ENCODE data around the gene CRYBB2.

Gene CRYBB2

GRCh38 chr22:25219211-25219689 is at the start of gene CRYBB2:
CRYBB2 (plus strand) TSS chr22:25219639; CDS start chr22:25221430, 1,791 bp downstream.
- H3K4me3 ChIP-seq = no peak within 1 kb of the TSS
- no peak for TF ChIP-seq FOXP2 (optimal IDR thresholded peaks at IDR 0.05; ENCODE audit: control extremely low read depth, extremely low read length, insufficient read depth)
- no peak for TF ChIP-seq EZH2 (IDR thresholded peaks at IDR 0.05)
- no peak for TF ChIP-seq POLR2AphosphoS5 (IDR thresholded peaks at IDR 0.05; ENCODE audit: borderline replicate concordance, low read depth, low read length)
- no peak within 1 kb of the TSS for H3K27ac ChIP-seq
- DNase-seq (ENCODE audit: low read depth, low spot score) = no peak
- H3K9me3 ChIP-seq (ENCODE audit: low read depth, low read length) = no peaks in the 10 kb centered on the region
- no peak within 1 kb of the TSS for H3K9ac ChIP-seq (ENCODE audit: insufficient read length)
- H3K36me3 ChIP-seq (ENCODE audit: insufficient read depth, low read length) = no peaks in the 10 kb centered on the region

DNA sequence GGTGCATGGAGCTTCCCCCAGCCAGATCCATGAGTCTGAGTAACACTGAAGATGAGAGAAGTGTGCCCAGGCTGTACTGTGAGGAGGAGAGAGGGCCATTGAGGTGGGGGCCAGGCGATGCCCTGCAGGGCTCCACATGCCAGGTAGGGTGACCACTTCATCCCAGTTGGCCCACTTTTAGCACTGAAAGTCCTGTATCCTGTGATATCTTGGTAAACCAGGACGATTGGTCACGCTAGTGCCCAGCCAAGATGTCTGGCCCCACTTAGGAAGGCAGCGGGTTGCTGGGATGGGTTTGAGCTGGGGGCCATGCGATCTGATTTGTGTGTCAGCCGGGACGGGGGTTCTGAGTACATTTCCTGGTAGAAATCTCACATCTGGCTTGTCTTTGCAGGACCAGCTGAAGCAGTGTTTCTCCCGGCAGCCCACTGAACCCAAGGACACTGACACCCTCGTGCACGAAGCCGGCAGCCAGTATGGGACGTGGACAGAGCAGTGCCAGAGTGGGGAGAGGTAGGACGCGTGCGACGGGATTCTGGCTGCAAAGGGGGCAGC is 48.9 kb upstream of the CRYBB2 start:
- Histone ChIP-seq H3K9me3 (ENCODE audit: low read depth, low read length) (no peaks in the 10 kb centered on the region), H3K27ac (no peak overlapping the region), H3K36me3 (ENCODE audit: insufficient read depth, low read length) (no peaks in the 10 kb centered on the region), H3K4me3 (no peak overlapping the region), H3K9ac (ENCODE audit: insufficient read length) (no peak overlapping the region)
- TF ChIP-seq FOXP2 (optimal IDR thresholded peaks at IDR 0.05; ENCODE audit: control extremely low read depth, extremely low read length, insufficient read depth) (no peak), EZH2 (IDR thresholded peaks at IDR 0.05) (no peak), POLR2AphosphoS5 (IDR thresholded peaks at IDR 0.05; ENCODE audit: borderline replicate concordance, low read depth, low read length) (no peak)
- DNase-seq (ENCODE audit: low read depth, low spot score) = no peak

GRCh38 chr22:25172153-25172552 is 47.3 kb upstream of the CRYBB2 start:
- TF ChIP-seq POLR2AphosphoS5 (IDR thresholded peaks at IDR 0.05; ENCODE audit: borderline replicate concordance, low read depth, low read length) = no peak
- TF ChIP-seq EZH2 (IDR thresholded peaks at IDR 0.05) = no peak
- no peak for TF ChIP-seq FOXP2 (optimal IDR thresholded peaks at IDR 0.05; ENCODE audit: control extremely low read depth, extremely low read length, insufficient read depth)
- H3K4me3 ChIP-seq = no peak overlapping the region

GRCh38 chr22:25174156-25174887 is 45.1 kb upstream of the CRYBB2 start:
- H3K9me3 ChIP-seq (ENCODE audit: low read depth, low read length) = no peaks in the 10 kb centered on the region
- H3K4me3 ChIP-seq = no peak overlapping the region
- H3K36me3 ChIP-seq (ENCODE audit: insufficient read depth, low read length) = no peaks in the 10 kb centered on the region
- H3K9ac ChIP-seq (ENCODE audit: insufficient read length) = no peak overlapping the region
- H3K27ac ChIP-seq = no peak overlapping the region
- no peak for DNase-seq (ENCODE audit: low read depth, low spot score)
- TF ChIP-seq POLR2AphosphoS5 (IDR thresholded peaks at IDR 0.05; ENCODE audit: borderline replicate concordance, low read depth, low read length) = no peak
- TF ChIP-seq EZH2 (IDR thresholded peaks at IDR 0.05) = no peak
- TF ChIP-seq FOXP2 (optimal IDR thresholded peaks at IDR 0.05; ENCODE audit: control extremely low read depth, extremely low read length, insufficient read depth) = no peak

More at GRCh38 chr22:25172153-25172552, 47.3 kb upstream of the CRYBB2 start:
- no peak overlapping the region for H3K9ac ChIP-seq (ENCODE audit: insufficient read length)
- H3K9me3 ChIP-seq (ENCODE audit: low read depth, low read length) = no peaks in the 10 kb centered on the region
- DNase-seq (ENCODE audit: low read depth, low spot score) = no peak
- H3K27ac ChIP-seq = no peak overlapping the region
- H3K36me3 ChIP-seq (ENCODE audit: insufficient read depth, low read length) = no peaks in the 10 kb centered on the region

DNA sequence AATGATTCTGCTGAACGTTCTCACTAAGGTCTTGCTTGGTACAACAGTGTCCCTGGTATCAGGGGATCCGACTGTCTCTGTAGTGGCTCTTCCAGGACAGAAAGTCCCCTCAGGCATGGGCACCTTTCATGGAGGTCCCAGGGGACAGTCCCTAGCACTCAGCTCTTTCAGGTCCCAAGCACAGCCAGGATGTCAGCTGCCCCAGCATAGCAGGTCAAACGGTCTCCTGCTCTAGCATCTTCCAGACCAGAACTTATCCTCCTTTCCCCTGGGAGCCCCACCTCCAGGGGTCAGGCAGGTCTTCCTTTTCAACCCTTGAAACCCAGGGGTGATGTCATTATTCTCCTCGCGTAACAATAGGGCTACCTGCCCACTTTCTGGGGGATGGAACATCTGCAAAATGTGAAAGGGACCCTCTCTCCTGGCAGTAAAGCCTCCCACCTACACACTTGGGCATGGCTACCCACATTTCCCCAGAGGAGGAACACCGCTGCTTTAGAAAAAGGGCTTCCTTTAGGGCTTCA is 44.5 kb upstream of the CRYBB2 start:
- no peaks in the 10 kb centered on the region for H3K9me3 ChIP-seq (ENCODE audit: low read depth, low read length)
- H3K36me3 ChIP-seq (ENCODE audit: insufficient read depth, low read length) = no peaks in the 10 kb centered on the region
- no peak for DNase-seq (ENCODE audit: low read depth, low spot score)
- no peak for TF ChIP-seq EZH2 (IDR thresholded peaks at IDR 0.05)
- no peak for TF ChIP-seq FOXP2 (optimal IDR thresholded peaks at IDR 0.05; ENCODE audit: control extremely low read depth, extremely low read length, insufficient read depth)
- no peak for TF ChIP-seq POLR2AphosphoS5 (IDR thresholded peaks at IDR 0.05; ENCODE audit: borderline replicate concordance, low read depth, low read length)
- no peak overlapping the region for H3K9ac ChIP-seq (ENCODE audit: insufficient read length)
- H3K27ac ChIP-seq = no peak overlapping the region
- no peak overlapping the region for H3K4me3 ChIP-seq

- DNase-seq (ENCODE audit: low read depth, low spot score) = no peak
- H3K4me3 ChIP-seq = no peak overlapping the region
- TF ChIP-seq EZH2 (IDR thresholded peaks at IDR 0.05) = no peak
- TF ChIP-seq FOXP2 (optimal IDR thresholded peaks at IDR 0.05; ENCODE audit: control extremely low read depth, extremely low read length, insufficient read depth) = no peak
- TF ChIP-seq POLR2AphosphoS5 (IDR thresholded peaks at IDR 0.05; ENCODE audit: borderline replicate concordance, low read depth, low read length) = no peak
These were observed 43.3 kb upstream of the CRYBB2 start for GRCh38 chr22:25176175-25176574.

DNA sequence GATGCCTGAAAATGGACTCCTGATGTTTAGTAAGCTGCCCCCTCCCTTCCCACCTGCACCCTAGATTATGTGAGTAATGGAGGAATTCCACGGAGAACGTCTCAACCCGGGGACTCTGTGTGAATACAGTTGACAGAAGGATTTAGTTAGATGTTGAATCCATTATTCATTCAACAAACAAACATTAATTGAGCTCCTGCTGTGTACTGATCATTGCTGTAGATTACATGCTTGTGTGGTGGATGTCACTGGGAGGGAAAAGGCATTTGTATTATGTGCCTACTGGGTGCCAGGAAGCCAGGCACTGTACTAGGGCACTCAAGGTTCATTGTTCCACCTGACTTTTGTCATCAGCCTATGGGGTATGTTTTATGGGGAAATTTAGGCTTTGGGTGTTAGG is 42.6 kb upstream of the CRYBB2 start:
- DNase-seq (ENCODE audit: low read depth, low spot score) = no peak
- no peak overlapping the region for H3K4me3 ChIP-seq
- TF ChIP-seq FOXP2 (optimal IDR thresholded peaks at IDR 0.05; ENCODE audit: control extremely low read depth, extremely low read length, insufficient read depth) (no peak), EZH2 (IDR thresholded peaks at IDR 0.05) (no peak), POLR2AphosphoS5 (IDR thresholded peaks at IDR 0.05; ENCODE audit: borderline replicate concordance, low read depth, low read length) (no peak)
- no peak overlapping the region for H3K27ac ChIP-seq
- H3K9me3 ChIP-seq (ENCODE audit: low read depth, low read length) = no peaks in the 10 kb centered on the region
- H3K9ac ChIP-seq (ENCODE audit: insufficient read length) = no peak overlapping the region
- no peaks in the 10 kb centered on the region for H3K36me3 ChIP-seq (ENCODE audit: insufficient read depth, low read length)

More at GRCh38 chr22:25176175-25176574, 43.3 kb upstream of the CRYBB2 start:
- no peaks in the 10 kb centered on the region for H3K9me3 ChIP-seq (ENCODE audit: low read depth, low read length)
- no peak overlapping the region for H3K9ac ChIP-seq (ENCODE audit: insufficient read length)
- H3K36me3 ChIP-seq (ENCODE audit: insufficient read depth, low read length) = no peaks in the 10 kb centered on the region
- no peak overlapping the region for H3K27ac ChIP-seq

DNA sequence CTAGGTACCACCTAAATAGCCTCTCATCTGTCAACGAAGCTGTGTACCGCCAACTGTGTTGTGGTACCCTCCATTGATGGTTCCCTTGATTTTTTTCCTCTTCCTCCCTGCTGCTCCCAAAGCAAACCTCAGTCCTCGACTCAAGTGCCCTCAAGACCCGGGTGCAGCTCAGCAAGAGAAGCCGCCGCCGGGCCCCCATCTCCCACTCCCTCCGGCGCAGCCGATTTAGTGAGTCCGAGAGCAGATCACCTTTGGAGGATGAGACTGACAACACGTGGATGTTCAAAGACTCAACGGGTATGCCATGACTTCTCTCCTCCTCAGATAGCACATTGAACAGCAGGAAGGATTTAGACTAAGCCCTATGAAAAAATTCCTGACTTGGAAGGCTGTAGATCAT is 42.2 kb upstream of the CRYBB2 start:
- no peak for DNase-seq (ENCODE audit: low read depth, low spot score)
- Histone ChIP-seq H3K9ac (ENCODE audit: insufficient read length) (no peak overlapping the region), H3K4me3 (no peak overlapping the region), H3K9me3 (ENCODE audit: low read depth, low read length) (no peaks in the 10 kb centered on the region), H3K27ac (no peak overlapping the region), H3K36me3 (ENCODE audit: insufficient read depth, low read length) (no peaks in the 10 kb centered on the region)
- no peak for TF ChIP-seq EZH2 (IDR thresholded peaks at IDR 0.05)
- no peak for TF ChIP-seq FOXP2 (optimal IDR thresholded peaks at IDR 0.05; ENCODE audit: control extremely low read depth, extremely low read length, insufficient read depth)
- TF ChIP-seq POLR2AphosphoS5 (IDR thresholded peaks at IDR 0.05; ENCODE audit: borderline replicate concordance, low read depth, low read length) = no peak

Data from SK-N-MC (cell line).